Loucy (cell line): ENCODE data around the gene PLEKHA1.

Source experiments
- H2AFZ ChIP-seq: fragments of 200-600 bp; sonication (generic); 2 replicates; pipeline ENCODE4 v1.6.0; 2016; ENCODE audit warnings: antibody characterized with exemption, mild to moderate bottlenecking, low read length, moderate library complexity
- H3F3A ChIP-seq: fragments of 200-600 bp; 2 replicates; pipeline ENCODE4 v1.6.0; 2016; ENCODE audit warnings: antibody characterized with exemption, low read depth, mild to moderate bottlenecking
- H3K27me3 ChIP-seq: fragments of 200-600 bp; sonication (generic); 2 replicates; pipeline ENCODE4 v1.6.1; 2014; ENCODE audit warnings: low read length, mild to moderate bottlenecking; ENCODE audit not compliant: insufficient read depth, poor library complexity, severe bottlenecking
- H3K36me3 ChIP-seq: fragments of 200-600 bp; sonication (generic); 2 replicates; pipeline ENCODE4 v1.6.1; 2016; ENCODE audit warnings: low read length; ENCODE audit not compliant: insufficient read depth
- H3K4me1 ChIP-seq: fragments of 200-600 bp; sonication (generic); 2 replicates; pipeline ENCODE4 v1.5.1; 2014; ENCODE audit warnings: low read length, mild to moderate bottlenecking; ENCODE audit not compliant: insufficient read depth, poor library complexity, severe bottlenecking
- H3K4me2 ChIP-seq: fragments of 200-600 bp; sonication (generic); 2 replicates; pipeline ENCODE4 v1.6.0; 2014; ENCODE audit warnings: antibody characterized with exemption, low read length, low read depth, mild to moderate bottlenecking; ENCODE audit not compliant: poor library complexity, severe bottlenecking
- H3K4me3 ChIP-seq: fragments of 200-600 bp; sonication (generic); 2 replicates; pipeline ENCODE4 v1.5.1; 2014; ENCODE audit warnings: low read length, mild to moderate bottlenecking, mixed read lengths; ENCODE audit not compliant: poor library complexity, severe bottlenecking
- H3K79me2 ChIP-seq: fragments of 200-600 bp; sonication (generic); 2 replicates; pipeline ENCODE4 v1.6.1; 2014; ENCODE audit warnings: low read length; ENCODE audit not compliant: insufficient read depth
- H3K9ac ChIP-seq: fragments of 200-600 bp; sonication (generic); 2 replicates; pipeline ENCODE4 v1.6.0; 2014; ENCODE audit warnings: mild to moderate bottlenecking, low read depth, low read length, moderate library complexity; ENCODE audit not compliant: poor library complexity, severe bottlenecking
- H3K9me2 ChIP-seq: fragments of 200-600 bp; sonication (generic); replicated peaks from 2 replicates; pipeline ENCODE4 v1.6.1; 2016; ENCODE audit warnings: low read depth, low read length, mixed read lengths
- H3K9me3 ChIP-seq: fragments of 200-600 bp; sonication (generic); 2 replicates; pipeline ENCODE4 v1.6.1; 2014; ENCODE audit warnings: mild to moderate bottlenecking, antibody characterized with exemption, low read length, low read depth; ENCODE audit not compliant: insufficient read depth
- H4K20me1 ChIP-seq: fragments of 200-600 bp; sonication (generic); 2 replicates; pipeline ENCODE4 v1.6.0; 2014; ENCODE audit warnings: antibody characterized with exemption, low read length, mild to moderate bottlenecking; ENCODE audit not compliant: insufficient read depth, poor library complexity, severe bottlenecking
- CTCF ChIP-seq: fragments of 200-600 bp; sonication (generic); conservative IDR thresholded peaks from 2 replicates; pipeline ENCODE4 v1.5.1; 2014; ENCODE audit warnings: mild to moderate bottlenecking, antibody characterized with exemption, low read length
- EZH2phosphoT487 ChIP-seq: fragments of 200-600 bp; IDR thresholded peaks from 2 replicates; pipeline ENCODE4 v1.6.1; 2018; ENCODE audit warnings: antibody characterized with exemption, mild to moderate bottlenecking, moderate library complexity, borderline replicate concordance

Gene PLEKHA1

GRCh38 chr10:122426829-122427228 lies 52.3 kb downstream of the PLEKHA1 start:
- Histone ChIP-seq H3K27me3 (no peaks in the 10 kb centered on the region), H2AFZ (no peak overlapping the region), H3K9me2 (no peaks in the 10 kb centered on the region), H3K79me2 (no peaks in the 10 kb centered on the region), H3K36me3 (no peaks in the 10 kb centered on the region), H3F3A (no peaks in the 10 kb centered on the region), H3K9me3 (no peaks in the 10 kb centered on the region), H3K9ac (no peak overlapping the region), H3K4me2 (no peak overlapping the region), H4K20me1 (no peaks in the 10 kb centered on the region), H3K4me3 (no peak overlapping the region), H3K4me1 (no peaks in the 10 kb centered on the region)
- no peak for TF ChIP-seq EZH2phosphoT487
- TF ChIP-seq CTCF, result no peak

- H3F3A ChIP-seq, result no peaks in the 10 kb centered on the region
- no peaks in the 10 kb centered on the region for H3K79me2 ChIP-seq
- H4K20me1 ChIP-seq, result no peaks in the 10 kb centered on the region
- TF ChIP-seq CTCF (no peak), EZH2phosphoT487 (no peak)
- H3K4me3 ChIP-seq, result no peak overlapping the region
- H2AFZ ChIP-seq, result no peak overlapping the region
- no peak overlapping the region for H3K9ac ChIP-seq
- H3K4me2 ChIP-seq, result no peak overlapping the region
- H3K27me3 ChIP-seq, result no peaks in the 10 kb centered on the region
- no peaks in the 10 kb centered on the region for H3K4me1 ChIP-seq
- no peaks in the 10 kb centered on the region for H3K9me2 ChIP-seq
- H3K9me3 ChIP-seq, result no peaks in the 10 kb centered on the region
- no peaks in the 10 kb centered on the region for H3K36me3 ChIP-seq
Measured at GRCh38 chr10:122427280-122427679, 52.8 kb downstream of the PLEKHA1 start.

GRCh38 chr10:122435212-122435827 lies 60.8 kb downstream of the PLEKHA1 start:
- Histone ChIP-seq H3K4me3 (no peak overlapping the region), H3K9ac (no peak overlapping the region), H3K9me2 (no peaks in the 10 kb centered on the region), H2AFZ (no peak overlapping the region), H3K4me1 (no peaks in the 10 kb centered on the region), H3K9me3 (no peaks in the 10 kb centered on the region), H3K4me2 (no peak overlapping the region), H3F3A (no peaks in the 10 kb centered on the region), H4K20me1 (no peaks in the 10 kb centered on the region), H3K27me3 (no peaks in the 10 kb centered on the region), H3K79me2 (no peaks in the 10 kb centered on the region), H3K36me3 (no peaks in the 10 kb centered on the region)
- no peak for TF ChIP-seq EZH2phosphoT487
- peak; percentile 82 for TF ChIP-seq CTCF
